SK-N-SH (cell line): ENCODE results near the gene HECTD4. TPM values are rescaled to one million over a fixed set of nuclear protein-coding genes. Genes with fewer than 3 reads are reported as not detected.
"Not testable (repeated sequence)": the region's sequence is repeated elsewhere in the genome, so short reads cannot be mapped to it uniquely, and the experiment has no call there.

Experiments used
- CTCF ChIA-PET: fragments of 300-600, 350-600 bp; formaldehyde crosslinking; extraction: SDS; loops from one replicate; lab custom pipeline; 2021; lab: Yijun Ruan, JAX
- POLR2A ChIA-PET: fragments of 350-600 bp; sonication (Branson Sonifier 250); formaldehyde crosslinking; extraction: SDS; loops from one replicate; lab custom pipeline; 2020; ENCODE audit warnings: antibody characterized with exemption, inconsistent platforms; lab: Yijun Ruan, JAX
- DNase-seq: peaks from one replicate; pipeline ENCODE4 v3.0.0; 2012
- H2AFZ ChIP-seq: fragments of 200-600 bp; sonication (generic); 2 replicates; pipeline ENCODE4 v1.8.1; 2016; ENCODE audit warnings: antibody characterized with exemption, mild to moderate bottlenecking, low read depth
- H3F3A ChIP-seq: fragments of 200-600 bp; sonication (generic); replicated peaks from 2 replicates; pipeline ENCODE3; 2016; ENCODE audit warnings: antibody characterized with exemption, mild to moderate bottlenecking; ENCODE audit not compliant: insufficient read depth
- H3K27ac ChIP-seq, 2 experiments: fragments of 200-500 bp in 1 of 2; fragments of 200-600 bp in 1 of 2; sonication (Bioruptor generic) in 1 of 2; sonication (generic), shearing (Covaris generic) in 1 of 2; 2 replicates each; pipeline versions ENCODE4 v1.5.1 to v1.6.1; 2014 to 2016; ENCODE audit warnings: low read depth in 2 of 2, inconsistent platforms in 1 of 2, low read length in 1 of 2, mild to moderate bottlenecking in 1 of 2, mixed read lengths in 1 of 2
- H3K27me3 ChIP-seq: fragments of 200-600 bp; sonication (generic), shearing (Covaris generic); 2 replicates; pipeline ENCODE4 v1.6.1; 2016; ENCODE audit warnings: mixed run types; ENCODE audit not compliant: insufficient read depth
- H3K36me3 ChIP-seq, 2 experiments: fragments of 200-500 bp in 1 of 2; fragments of 200-600 bp in 1 of 2; sonication (Bioruptor generic) in 1 of 2; sonication (generic) in 1 of 2; replicated peaks in 1 of 2; 2 replicates each; pipeline versions ENCODE3 to v1.5.1; 2014 to 2016; ENCODE audit warnings: low read length in 1 of 2, mild to moderate bottlenecking in 1 of 2; ENCODE audit not compliant: insufficient read depth in 2 of 2, control insufficient read depth in 1 of 2
- H3K4me1 ChIP-seq, 2 experiments: fragments of 200-500 bp in 1 of 2; fragments of 200-600 bp in 1 of 2; sonication (Bioruptor generic) in 1 of 2; sonication (generic), shearing (Covaris generic) in 1 of 2; 2 replicates each; pipeline versions ENCODE4 v1.5.1 to v1.6.1; 2014 to 2016; ENCODE audit warnings: low read depth in 1 of 2, low read length in 1 of 2, mixed run types in 1 of 2; ENCODE audit not compliant: insufficient read depth in 2 of 2, control insufficient read depth in 1 of 2
- H3K4me2 ChIP-seq: fragments of 200-600 bp; sonication (generic), shearing (Covaris generic); 2 replicates; pipeline ENCODE4 v1.6.1; 2017; ENCODE audit warnings: mixed run types
- H3K4me3 ChIP-seq, 2 experiments: fragments of 200-500 bp in 1 of 2; fragments of 200-600 bp in 1 of 2; sonication (Bioruptor generic) in 1 of 2; sonication (generic), shearing (Covaris generic) in 1 of 2; 2 replicates each; pipeline versions ENCODE4 v1.5.1 to v1.8.1; 2014 to 2016; ENCODE audit warnings: low read depth in 2 of 2, inconsistent platforms in 1 of 2, low read length in 1 of 2, mild to moderate bottlenecking in 1 of 2, mixed read lengths in 1 of 2, moderate library complexity in 1 of 2
- H3K79me2 ChIP-seq: fragments of 200-600 bp; sonication (generic); 2 replicates; pipeline ENCODE4 v1.8.1; 2017; ENCODE audit warnings: mild to moderate bottlenecking; ENCODE audit not compliant: insufficient read depth
- H3K9ac ChIP-seq: fragments of 200-600 bp; sonication (generic); 2 replicates; pipeline ENCODE4 v1.6.1; 2017; ENCODE audit warnings: mixed run types
- H3K9me2 ChIP-seq: fragments of 200-600 bp; sonication (generic); 2 replicates; pipeline ENCODE4 v1.6.1; 2017; ENCODE audit warnings: mixed run types
- H3K9me3 ChIP-seq: fragments of 200-600 bp; sonication (generic); 2 replicates; pipeline ENCODE4 v1.6.1; 2017; ENCODE audit warnings: mixed run types, mild to moderate bottlenecking, moderate library complexity
- H4K20me1 ChIP-seq: fragments of 200-600 bp; sonication (generic); 2 replicates; pipeline ENCODE4 v1.6.1; 2017; ENCODE audit warnings: mild to moderate bottlenecking, mixed run types; ENCODE audit not compliant: insufficient read depth
- CHD2 ChIP-seq: fragments of 150-350 bp; IDR thresholded peaks from 2 replicates; pipeline ENCODE4 v1.6.1; 2018; ENCODE audit warnings: low read length; ENCODE audit not compliant: partially characterized antibody
- FOSL2 ChIP-seq: IDR thresholded peaks from 2 replicates; pipeline ENCODE4 v1.4.0; 2012; ENCODE audit warnings: low read depth, mild to moderate bottlenecking, moderate library complexity, borderline replicate concordance
- FOXJ3 ChIP-seq: sonication (generic); formaldehyde crosslinking; IDR thresholded peaks from 2 replicates; pipeline ENCODE4 v1.5.1; 2020; ENCODE audit warnings: mild to moderate bottlenecking, missing genetic modification reagents
- FOXM1 ChIP-seq: IDR thresholded peaks from 2 replicates; pipeline ENCODE4 v1.4.0; 2012; ENCODE audit warnings: low read depth, mild to moderate bottlenecking
- MAX ChIP-seq: IDR thresholded peaks from 2 replicates; pipeline ENCODE4 v1.4.0; 2012; ENCODE audit warnings: low read depth
- RAD21 ChIP-seq: IDR thresholded peaks from 2 replicates; pipeline ENCODE4 v1.6.1; 2012; ENCODE audit warnings: mild to moderate bottlenecking, low read length
- RFX5 ChIP-seq: IDR thresholded peaks from 2 replicates; pipeline ENCODE4 v1.6.1; 2012; ENCODE audit warnings: mild to moderate bottlenecking, improper control_type of control experiment, low read length
- TAF1 ChIP-seq: IDR thresholded peaks from 2 replicates; pipeline ENCODE4 v1.6.1; 2012; ENCODE audit warnings: low read depth, mild to moderate bottlenecking, low read length, moderate library complexity, borderline replicate concordance
- WGBS: methylation state at CpG from one replicate; pipeline ENCODE4 v1.1.6; 2017; ENCODE audit warnings: low lambda C conversion rate; 5-methylcytosine and 5-hydroxymethylcytosine counted together
- polyA plus RNA-seq, 3 experiments: library from polyadenylated mRNA; depleted of rRNA; stranded (reverse); fragments of >200 nt; gene quantifications; 2 replicates each; pipeline ENCODE4 v1.2.3, GENCODE V29; 2012
- small RNA-seq, 7 experiments: library from RNA; depleted of rRNA; stranded (forward); fragments of <200 nt; gene quantifications; one replicate each; pipeline ENCODE3, GENCODE V24; 2012

HECTD4 gene
- polyA plus RNA-seq, 1 of the 3 experiments (the other 2 are of a cell fraction) = 14.6 TPM

GRCh38 chr12:112111931-112112330 lies 270.3 kb downstream of the HECTD4 start:
- no peak overlapping the region for H3K4me2 ChIP-seq
- no peaks in the 10 kb centered on the region for H3K9me2 ChIP-seq
- no peak overlapping the region for H3K27ac ChIP-seq
- H4K20me1 ChIP-seq = peaks cover 2% of the 10 kb centered on the region
- H3K9ac ChIP-seq = no peak overlapping the region
- H3K27me3 ChIP-seq = no peaks in the 10 kb centered on the region
- DNase-seq = no peak
- 89% methylated on average over 5 of the region's 5 CpGs for WGBS
- TF ChIP-seq FOSL2 = no peak
- TF ChIP-seq FOXJ3 (CRISPR knock-in tag) = no peak
- no peak for TF ChIP-seq RFX5
- TF ChIP-seq MAX = no peak
- TF ChIP-seq CHD2 = no peak
- no peak for TF ChIP-seq TAF1
- no peak for TF ChIP-seq FOXM1
- no peak for TF ChIP-seq RAD21
- TF ChIP-seq, all 33 proteins: peak for 0
- H3K4me3 ChIP-seq = no peak overlapping the region
- CTCF ChIA-PET = interaction anchor here (1.3 to 1.5 kb wide), 2 partner anchors 10 to 13 kb away, joined by 3 read pairs; no protein-coding TSS in a partner anchor
- H2AFZ ChIP-seq = no peak overlapping the region
- H3K4me1 ChIP-seq = peaks cover 9 to 13% of the 10 kb centered on the region in 2 experiments; a peak in 2 of 4 replicates
- no peaks in the 10 kb centered on the region for H3K36me3 ChIP-seq
- H3K79me2 ChIP-seq = peaks cover 22% of the 10 kb centered on the region
- no peaks in the 10 kb centered on the region for H3K9me3 ChIP-seq
- peaks cover 23% of the 10 kb centered on the region for H3F3A ChIP-seq
- POLR2A ChIA-PET = no interaction called here

- CTCF ChIA-PET = interaction anchor here (1.3 to 1.5 kb wide), 2 partner anchors 10 to 14 kb away, joined by 3 read pairs; no protein-coding TSS in a partner anchor
These were observed 271.2 kb downstream of the HECTD4 start for GRCh38 chr12:112110787-112111662.

More at GRCh38 chr12:112110787-112111662, 271.2 kb downstream of the HECTD4 start:
- POLR2A ChIA-PET, H3K27me3 ChIP-seq, H2AFZ ChIP-seq, H3K36me3 ChIP-seq, H3K27ac ChIP-seq, H3K4me1 ChIP-seq, H3K9me2 ChIP-seq, H3K9ac ChIP-seq, H3K4me3 ChIP-seq, DNase-seq, H3K9me3 ChIP-seq, H3K4me2 ChIP-seq: not testable (repeated sequence)
- peaks cover 31% of the 10 kb centered on the region for H3K79me2 ChIP-seq
- peaks cover 16% of the 10 kb centered on the region for H3F3A ChIP-seq
- peaks cover 11% of the 10 kb centered on the region for H4K20me1 ChIP-seq
- 90% methylated on average over 20 of the region's 20 CpGs for WGBS

Small RNA genes within 50 kb of the gene (small RNA-seq; reads per million reads assigned to genes)
- gene RF00019 = 0 reads per million in 7 experiments

Other genes with a start within 250 kb of the HECTD4 start
- 2,073 and 2,479 TPM in 2 replicates for gene RPL6, start 27.2 kb upstream of the HECTD4 start, polyA plus RNA-seq (2012; rRNA removed)
- 47.8 and 48.3 TPM in 2 replicates for gene PTPN11, start 36.5 kb upstream of the HECTD4 start, polyA plus RNA-seq (2012; rRNA removed)